ENCODE data around the gene METTL15.

GRCh38 chr11:28099715-28100114, 8.5 kb upstream of the METTL15 start:
- TF ChIP-seq, protein P1, sequence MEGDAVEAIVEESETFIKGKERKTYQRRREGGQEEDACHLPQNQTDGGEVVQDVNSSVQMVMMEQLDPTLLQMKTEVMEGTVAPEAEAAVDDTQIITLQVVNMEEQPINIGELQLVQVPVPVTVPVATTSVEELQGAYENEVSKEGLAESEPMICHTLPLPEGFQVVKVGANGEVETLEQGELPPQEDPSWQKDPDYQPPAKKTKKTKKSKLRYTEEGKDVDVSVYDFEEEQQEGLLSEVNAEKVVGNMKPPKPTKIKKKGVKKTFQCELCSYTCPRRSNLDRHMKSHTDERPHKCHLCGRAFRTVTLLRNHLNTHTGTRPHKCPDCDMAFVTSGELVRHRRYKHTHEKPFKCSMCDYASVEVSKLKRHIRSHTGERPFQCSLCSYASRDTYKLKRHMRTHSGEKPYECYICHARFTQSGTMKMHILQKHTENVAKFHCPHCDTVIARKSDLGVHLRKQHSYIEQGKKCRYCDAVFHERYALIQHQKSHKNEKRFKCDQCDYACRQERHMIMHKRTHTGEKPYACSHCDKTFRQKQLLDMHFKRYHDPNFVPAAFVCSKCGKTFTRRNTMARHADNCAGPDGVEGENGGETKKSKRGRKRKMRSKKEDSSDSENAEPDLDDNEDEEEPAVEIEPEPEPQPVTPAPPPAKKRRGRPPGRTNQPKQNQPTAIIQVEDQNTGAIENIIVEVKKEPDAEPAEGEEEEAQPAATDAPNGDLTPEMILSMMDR (IDR thresholded peaks at IDR 0.05) = no peak
- no peak for TF ChIP-seq POLR2A (IDR thresholded peaks at IDR 0.05)

All from uterus (tissue), 2 donors.